Measurements from ENCODE around the gene DPYD. TPM values are rescaled to one million over a fixed set of nuclear protein-coding genes. Genes with fewer than 3 reads are reported as not detected.

The DPYD gene
- total RNA-seq, 4 donors from 2014 or later: 30.9 to 66.6 (median 48.2) TPM

GRCh38 chr1:97761637-97762036 is 159.2 kb downstream of the DPYD start:
- intact Hi-C loops (cut with DNase I; ENCODE audit: low total_unique reads): no loop called here

DNA sequence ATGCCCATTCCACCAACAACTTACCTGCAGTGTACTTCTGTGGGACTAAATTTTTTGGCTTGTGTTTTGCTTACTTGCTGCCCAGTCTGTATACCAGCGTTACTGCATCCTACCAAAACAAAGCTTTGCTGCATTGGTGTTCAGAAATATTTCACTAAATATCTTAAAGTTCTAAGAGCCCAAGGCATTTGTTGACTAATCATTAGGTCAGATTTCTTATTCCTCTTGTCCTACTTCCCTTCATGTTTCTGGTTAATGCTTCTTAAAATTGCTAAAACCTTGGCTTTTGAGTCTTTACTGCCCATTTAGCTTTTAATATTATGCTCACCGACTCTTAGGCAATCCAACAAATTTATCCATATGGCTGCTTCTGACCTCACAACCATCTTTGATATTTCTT is 161.8 kb downstream of the DPYD start:
- Histone ChIP-seq H3K4me3 (no peak overlapping the region), H3K27ac (no peak overlapping the region), H3K9me3 (no peaks in the 10 kb centered on the region), H3K4me1 (peaks cover 0 to 15% of the 10 kb centered on the region in 2 donors), H3K36me3 (no peaks in the 10 kb centered on the region), H3K27me3 (no peaks in the 10 kb centered on the region)
- DNase-seq: no peak
- intact Hi-C loops (cut with DNase I; ENCODE audit: low total_unique reads): no loop called here
- TF ChIP-seq POLR2A (IDR thresholded peaks at IDR 0.05): no peak
- no peak for TF ChIP-seq CTCF (IDR thresholded peaks at IDR 0.05)

More at GRCh38 chr1:97761637-97762036, 159.2 kb downstream of the DPYD start:
- H3K27ac ChIP-seq: no peak overlapping the region
- DNase-seq: no peak
- TF ChIP-seq CTCF (IDR thresholded peaks at IDR 0.05): no peak
- H3K9me3 ChIP-seq: no peaks in the 10 kb centered on the region
- peaks cover 0 to 15% of the 10 kb centered on the region in 2 donors for H3K4me1 ChIP-seq
- no peaks in the 10 kb centered on the region for H3K27me3 ChIP-seq
- no peaks in the 10 kb centered on the region for H3K36me3 ChIP-seq
- H3K4me3 ChIP-seq: no peak overlapping the region

- Histone ChIP-seq H3K27ac (no peak overlapping the region), H3K9me3 (no peaks in the 10 kb centered on the region), H3K4me3 (no peak overlapping the region), H3K36me3 (no peaks in the 10 kb centered on the region), H3K27me3 (no peaks in the 10 kb centered on the region), H3K4me1 (peaks cover 0 to 15% of the 10 kb centered on the region in 2 donors)
- no peak for DNase-seq
- TF ChIP-seq CTCF (IDR thresholded peaks at IDR 0.05) (no peak), POLR2A (IDR thresholded peaks at IDR 0.05) (no peak)
- intact Hi-C loops (cut with DNase I; ENCODE audit: low total_unique reads): no loop called here
Observed at GRCh38 chr1:97758541-97759057, 162.2 kb downstream of the DPYD start.

- TF ChIP-seq POLR2A (IDR thresholded peaks at IDR 0.05) (no peak), CTCF (IDR thresholded peaks at IDR 0.05) (no peak)
- Histone ChIP-seq H3K36me3 (no peaks in the 10 kb centered on the region), H3K4me3 (no peak overlapping the region), H3K27ac (no peak overlapping the region), H3K4me1 (no peaks in the 10 kb centered on the region), H3K27me3 (no peaks in the 10 kb centered on the region), H3K9me3 (no peaks in the 10 kb centered on the region)
- DNase-seq: no peak
- intact Hi-C loops (cut with DNase I; ENCODE audit: low total_unique reads): no loop called here
Observed at GRCh38 chr1:97745912-97746311, 174.9 kb downstream of the DPYD start.

- Histone ChIP-seq H3K9me3 (no peaks in the 10 kb centered on the region), H3K27me3 (no peaks in the 10 kb centered on the region), H3K4me3 (no peak overlapping the region), H3K36me3 (no peaks in the 10 kb centered on the region), H3K4me1 (no peaks in the 10 kb centered on the region), H3K27ac (no peak overlapping the region)
- intact Hi-C loops (cut with DNase I; ENCODE audit: low total_unique reads): no loop called here
- TF ChIP-seq CTCF (IDR thresholded peaks at IDR 0.05) (no peak), POLR2A (IDR thresholded peaks at IDR 0.05) (no peak)
- DNase-seq: no peak
Observed at GRCh38 chr1:97744977-97745376, 175.9 kb downstream of the DPYD start.

Measured in uterus (tissue), 4 donors.